Measurements from ENCODE around the gene ACAD8.
"Not testable (repeated sequence)": the region's sequence is repeated elsewhere in the genome, so short reads cannot be mapped to it uniquely, and the experiment has no call there.

The ACAD8 gene

DNA sequence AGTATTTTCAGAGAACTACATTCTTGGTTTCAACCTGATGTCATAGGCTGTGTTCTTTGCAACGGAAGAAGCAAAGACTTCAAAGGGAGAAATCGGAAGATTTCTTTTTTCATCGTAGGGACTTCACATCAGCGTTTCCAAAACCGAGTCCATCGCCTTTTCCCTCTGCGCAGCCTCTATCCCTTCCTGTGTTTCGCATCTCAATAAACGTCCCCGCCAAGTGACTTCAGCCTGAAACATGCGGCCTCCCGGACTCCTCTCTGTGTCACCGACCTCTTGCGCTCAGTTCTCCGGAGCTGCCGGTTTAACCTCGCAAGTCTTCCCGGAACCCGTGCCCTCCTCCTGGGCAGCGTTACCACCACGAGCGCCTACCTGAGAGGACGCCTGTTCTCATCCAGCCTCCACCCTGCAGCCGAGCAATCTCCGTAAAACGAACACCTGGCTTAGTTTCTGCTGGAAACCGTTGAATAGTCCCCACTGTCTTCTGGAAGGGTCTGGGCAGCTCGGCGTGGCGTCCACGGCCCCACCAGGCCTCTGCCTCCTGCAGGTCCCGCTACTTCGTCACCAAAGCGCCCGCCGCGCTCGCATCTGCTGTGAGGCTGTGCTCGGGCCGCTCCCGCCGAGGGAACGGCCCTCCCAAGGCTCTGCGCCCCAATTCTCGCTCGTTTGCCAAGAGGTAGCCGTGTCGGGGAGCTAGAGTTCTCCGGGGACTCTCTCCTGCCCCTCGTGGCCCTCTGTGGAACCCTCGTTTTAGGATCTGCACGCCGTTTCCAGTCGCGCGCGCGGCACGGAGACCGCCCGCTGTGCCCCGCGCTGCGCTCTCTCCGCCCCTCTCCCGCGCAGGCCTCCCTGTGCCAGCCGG lies 22.4 kb downstream of the ACAD8 start, which contains the start of gene GLB1L3:
TSS of gene GLB1L3 (plus strand) at position 846 of the 862 bp plus-strand sequence. CDS start 362 bp downstream, outside the sequence.
- TF ChIP-seq, protein P1, sequence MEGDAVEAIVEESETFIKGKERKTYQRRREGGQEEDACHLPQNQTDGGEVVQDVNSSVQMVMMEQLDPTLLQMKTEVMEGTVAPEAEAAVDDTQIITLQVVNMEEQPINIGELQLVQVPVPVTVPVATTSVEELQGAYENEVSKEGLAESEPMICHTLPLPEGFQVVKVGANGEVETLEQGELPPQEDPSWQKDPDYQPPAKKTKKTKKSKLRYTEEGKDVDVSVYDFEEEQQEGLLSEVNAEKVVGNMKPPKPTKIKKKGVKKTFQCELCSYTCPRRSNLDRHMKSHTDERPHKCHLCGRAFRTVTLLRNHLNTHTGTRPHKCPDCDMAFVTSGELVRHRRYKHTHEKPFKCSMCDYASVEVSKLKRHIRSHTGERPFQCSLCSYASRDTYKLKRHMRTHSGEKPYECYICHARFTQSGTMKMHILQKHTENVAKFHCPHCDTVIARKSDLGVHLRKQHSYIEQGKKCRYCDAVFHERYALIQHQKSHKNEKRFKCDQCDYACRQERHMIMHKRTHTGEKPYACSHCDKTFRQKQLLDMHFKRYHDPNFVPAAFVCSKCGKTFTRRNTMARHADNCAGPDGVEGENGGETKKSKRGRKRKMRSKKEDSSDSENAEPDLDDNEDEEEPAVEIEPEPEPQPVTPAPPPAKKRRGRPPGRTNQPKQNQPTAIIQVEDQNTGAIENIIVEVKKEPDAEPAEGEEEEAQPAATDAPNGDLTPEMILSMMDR (IDR thresholded peaks at IDR 0.05; ENCODE audit: low read depth, low read length): 0 out of 2 replicates have a peak, but pooled peaks have one; percentile 24
- peak within 1 kb of the TSS; percentile 14; the same call in 1 of the 2 replicates for H3K4me3 ChIP-seq (ENCODE audit: low read depth, low read length)

DNA sequence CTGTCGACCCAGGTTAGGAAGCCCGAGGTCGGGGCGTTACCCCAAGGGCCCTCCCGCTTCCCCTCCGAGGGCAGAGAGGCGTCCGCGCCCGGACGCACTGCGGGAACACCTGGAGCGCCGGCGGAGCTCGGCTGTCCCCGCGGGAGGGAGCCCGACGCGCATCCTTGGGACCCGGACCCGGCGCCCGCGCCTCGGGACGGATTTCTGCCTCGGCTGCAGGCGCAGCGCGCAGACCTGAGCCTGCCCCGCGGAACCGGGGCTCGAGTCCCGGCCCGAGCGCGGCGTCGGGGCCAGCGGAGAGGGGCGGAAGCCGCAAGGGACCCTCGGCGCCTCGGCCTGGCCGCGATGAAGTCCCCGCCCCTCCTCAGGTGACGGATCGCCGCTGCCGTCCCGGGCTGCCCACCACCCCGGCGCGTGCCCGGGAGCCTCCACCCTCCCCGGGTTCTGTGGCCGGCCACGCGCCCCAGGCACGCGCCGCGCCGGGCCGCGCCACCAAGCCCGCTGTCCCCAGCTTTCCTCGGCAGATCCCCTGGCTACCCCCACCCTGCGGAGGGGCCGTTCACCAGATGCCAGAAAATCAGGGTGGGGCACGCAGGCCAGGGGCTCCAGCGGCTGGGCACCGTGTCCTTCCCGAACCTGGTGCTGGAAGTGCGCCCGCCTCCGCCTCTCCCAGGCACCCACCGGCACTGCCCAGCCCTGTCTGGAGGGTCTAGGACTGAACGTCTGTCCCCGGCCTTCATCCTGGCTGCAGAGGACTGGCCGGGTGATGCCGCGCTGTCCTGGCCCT lies 23.2 kb downstream of the ACAD8 start:
- TF ChIP-seq, protein P1 (IDR thresholded peaks at IDR 0.05; ENCODE audit: low read depth, low read length): no peak
- no peak overlapping the region; the same call in 1 of the 2 replicates for H3K4me3 ChIP-seq (ENCODE audit: low read depth, low read length)

DNA sequence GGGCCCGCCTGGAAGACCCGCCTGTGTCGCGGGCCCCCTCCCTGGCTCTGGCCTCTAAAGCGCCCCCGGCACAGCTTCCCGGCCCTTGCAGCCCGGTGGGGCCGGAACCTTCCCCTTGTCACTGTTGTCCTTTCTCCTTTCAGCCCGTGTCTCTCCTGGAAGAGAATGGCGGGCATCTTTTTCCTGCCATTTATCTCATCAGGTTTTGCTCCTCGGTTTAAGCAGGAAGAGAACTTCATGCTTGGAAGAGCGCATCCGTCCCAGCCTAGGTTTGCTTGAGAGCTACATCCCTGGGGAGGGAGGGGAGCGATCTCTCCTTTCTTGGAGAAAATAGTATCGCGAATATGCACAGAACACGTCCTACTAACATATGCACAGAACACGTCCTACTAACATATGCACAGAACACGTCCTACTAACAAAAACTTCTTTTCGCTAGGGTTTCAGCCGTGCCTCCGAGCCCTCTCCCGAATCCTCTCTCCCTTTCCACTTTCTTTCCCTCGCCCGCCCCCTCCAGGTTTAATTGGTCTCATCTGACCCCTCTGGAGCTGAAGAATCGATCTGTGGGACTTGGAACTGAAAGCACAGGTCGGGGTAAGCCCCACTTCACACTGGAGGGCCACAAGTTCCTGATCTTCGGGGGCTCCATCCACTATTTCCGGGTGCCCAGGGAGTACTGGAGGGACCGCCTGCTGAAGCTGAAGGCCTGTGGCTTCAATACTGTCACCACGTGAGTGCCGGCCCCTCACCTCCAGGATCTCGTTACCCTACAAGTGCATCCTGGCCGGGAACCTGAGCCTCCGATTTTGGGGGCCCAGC lies 24.0 kb downstream of the ACAD8 start:
- TF ChIP-seq, protein P1 (IDR thresholded peaks at IDR 0.05; ENCODE audit: low read depth, low read length): no peak
- H3K4me3 ChIP-seq (ENCODE audit: low read depth, low read length): no peak overlapping the region

DNA sequence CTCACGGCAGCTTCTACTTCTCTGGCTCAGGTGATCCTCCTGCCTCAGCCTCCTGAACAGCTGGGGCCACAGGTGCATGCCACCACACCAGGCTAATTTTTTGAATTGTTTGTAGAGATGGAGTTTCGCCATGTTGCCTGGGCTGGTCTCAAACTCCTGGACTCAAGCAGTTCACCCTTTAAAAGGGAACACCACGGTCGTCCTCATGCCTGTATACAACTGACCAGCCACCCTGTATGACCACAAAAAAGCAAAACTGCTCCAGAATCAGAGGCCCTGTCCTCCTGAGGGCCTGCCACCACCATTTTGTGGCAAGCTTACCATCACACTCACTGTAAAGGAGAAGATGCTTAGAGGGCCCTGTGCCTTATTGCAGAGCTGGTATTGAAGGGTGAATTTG lies 25.0 kb downstream of the ACAD8 start:
- no peak overlapping the region for H3K4me3 ChIP-seq (ENCODE audit: low read depth, low read length)
- TF ChIP-seq, protein P1 (IDR thresholded peaks at IDR 0.05; ENCODE audit: low read depth, low read length): no peak

DNA sequence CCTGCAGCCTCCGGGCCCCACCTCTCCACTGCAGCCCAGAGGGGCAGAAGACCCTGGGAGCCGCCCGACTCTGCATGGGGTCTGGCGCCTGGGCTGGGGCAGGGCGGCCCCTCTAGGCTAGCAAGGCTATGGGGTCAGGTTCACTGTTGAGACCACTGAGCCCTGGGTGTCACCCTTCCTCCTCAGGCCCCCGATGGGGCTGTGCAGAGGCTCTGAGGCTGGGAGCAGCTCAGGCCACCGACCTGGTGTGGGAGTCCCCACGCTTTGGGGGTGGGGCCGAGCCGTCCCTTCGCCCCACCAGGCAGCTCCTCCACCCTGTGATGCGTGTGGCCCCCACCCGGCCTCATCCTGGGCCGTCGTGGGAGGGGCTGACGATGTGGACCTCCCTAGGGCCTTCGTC lies 28.3 kb downstream of the ACAD8 start:
- H3K4me3 ChIP-seq (ENCODE audit: low read depth, low read length): not testable (repeated sequence)

DNA sequence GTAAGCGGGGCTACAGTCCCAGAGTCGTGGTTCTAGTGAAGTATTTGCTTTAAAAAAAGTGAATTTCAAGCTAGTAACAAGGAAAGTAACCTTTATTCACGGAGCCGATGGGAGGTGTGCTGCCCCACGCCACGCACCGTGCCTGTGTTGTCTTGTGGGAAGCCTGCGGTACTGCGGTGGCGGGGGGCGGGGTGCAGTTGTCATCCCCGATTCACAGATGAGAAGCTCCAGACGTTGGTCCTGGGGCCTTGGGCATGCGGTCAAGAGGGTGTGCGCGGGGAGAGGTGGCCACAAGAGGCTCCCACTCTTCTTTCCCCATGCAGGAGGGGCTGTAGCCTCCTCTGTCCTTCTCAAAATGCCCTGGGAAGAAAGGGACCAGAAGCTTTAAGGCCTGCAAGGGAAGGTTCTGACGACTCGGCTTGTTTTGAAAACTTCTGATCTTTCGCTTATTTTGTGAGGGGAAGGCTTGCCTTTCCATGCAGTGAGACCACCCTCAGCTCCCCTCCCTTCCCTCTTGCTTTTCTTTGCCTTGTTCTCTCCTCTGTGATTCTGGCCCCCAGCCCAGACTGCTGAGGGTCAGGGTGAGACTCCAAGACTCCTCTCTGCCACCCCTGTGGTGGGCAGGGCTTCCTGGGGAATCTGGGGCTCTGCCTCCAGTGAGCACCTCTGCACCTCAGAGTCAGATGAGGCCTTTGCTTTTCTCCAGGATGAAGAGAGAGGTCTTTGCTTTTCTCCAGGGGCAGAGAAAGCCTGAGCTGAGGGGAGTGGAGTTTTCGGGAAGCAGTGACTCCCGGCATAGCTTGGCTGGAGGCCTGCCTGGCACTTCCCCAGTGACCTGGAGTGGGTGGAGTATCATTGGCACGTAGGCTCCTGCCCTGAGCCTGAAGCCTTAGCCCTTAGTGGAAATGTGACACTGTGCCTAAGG lies 29.0 kb downstream of the ACAD8 start:
- H3K4me3 ChIP-seq (ENCODE audit: low read depth, low read length): no peak overlapping the region
- TF ChIP-seq, protein P1 (IDR thresholded peaks at IDR 0.05; ENCODE audit: low read depth, low read length): no peak
